ENCODE results near the gene MPPED2. TPM values are rescaled to one million over a fixed set of nuclear protein-coding genes. Genes with fewer than 3 reads are reported as not detected.

Gene MPPED2
- total RNA-seq, 4 donors from 2014 or later: 1.1 to 2.0 (median 1.9) TPM; not detected in 1

- no peak overlapping the region for H3K4me3 ChIP-seq
- 69% methylated on average over 4 of the region's 4 CpGs for WGBS
- no peaks in the 10 kb centered on the region for H3K4me1 ChIP-seq
- TF ChIP-seq POLR2A (IDR thresholded peaks at IDR 0.05) (no peak), EP300 (IDR thresholded peaks at IDR 0.05) (no peak), CTCF (IDR thresholded peaks at IDR 0.05) (no peak)
- no peaks in the 10 kb centered on the region for H3K36me3 ChIP-seq
- no peaks in the 10 kb centered on the region for H3K9me3 ChIP-seq
- no peak for DNase-seq (ENCODE audit: low spot score in 2 of 2)
- H3K27me3 ChIP-seq: no peaks in the 10 kb centered on the region
- no peak overlapping the region for H3K27ac ChIP-seq
These were observed 111.8 kb downstream of the MPPED2 start for GRCh38 chr11:30474151-30474954.

DNA sequence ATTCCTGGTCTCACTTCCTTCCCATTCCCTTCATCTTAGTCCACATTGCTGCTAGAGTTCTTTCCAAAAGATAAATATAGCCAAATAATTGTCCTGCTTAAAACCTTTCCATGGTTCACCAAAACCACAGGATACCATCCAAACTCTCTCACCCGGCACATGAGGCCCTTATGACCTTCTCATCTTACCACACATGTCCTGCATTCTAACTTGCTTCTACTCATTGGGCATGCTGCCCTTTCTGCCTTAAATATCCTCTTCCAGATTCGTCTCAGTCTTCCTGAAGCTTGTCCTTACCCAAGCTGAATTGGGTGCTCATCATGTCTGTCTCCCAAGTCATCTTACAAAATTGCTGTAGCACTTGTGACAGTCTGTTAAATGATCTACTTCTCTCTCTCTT is 114.9 kb downstream of the MPPED2 start:
- no peak for DNase-seq (ENCODE audit: low spot score in 2 of 2)
- no peak overlapping the region for H3K4me3 ChIP-seq
- H3K4me1 ChIP-seq: no peaks in the 10 kb centered on the region
- no peaks in the 10 kb centered on the region for H3K27me3 ChIP-seq
- no peak overlapping the region for H3K27ac ChIP-seq
- 79% methylated on average over 2 of the region's 2 CpGs for WGBS
- H3K9me3 ChIP-seq: no peaks in the 10 kb centered on the region
- no peaks in the 10 kb centered on the region for H3K36me3 ChIP-seq
- TF ChIP-seq CTCF (IDR thresholded peaks at IDR 0.05): no peak
- TF ChIP-seq EP300 (IDR thresholded peaks at IDR 0.05): no peak
- TF ChIP-seq POLR2A (IDR thresholded peaks at IDR 0.05): no peak
- no peak for TF ChIP-seq POLR2AphosphoS5 (IDR thresholded peaks at IDR 0.05)

- Histone ChIP-seq H3K9me3 (no peaks in the 10 kb centered on the region), H3K4me3 (no peak overlapping the region), H3K36me3 (no peaks in the 10 kb centered on the region), H3K27me3 (no peaks in the 10 kb centered on the region), H3K27ac (no peak overlapping the region), H3K4me1 (no peaks in the 10 kb centered on the region)
- 65% methylated on average over 2 of the region's 2 CpGs for WGBS
- DNase-seq (ENCODE audit: low spot score in 2 of 2): no peak
- TF ChIP-seq EP300 (IDR thresholded peaks at IDR 0.05) (no peak), POLR2AphosphoS5 (IDR thresholded peaks at IDR 0.05) (no peak), POLR2A (IDR thresholded peaks at IDR 0.05) (no peak), CTCF (IDR thresholded peaks at IDR 0.05) (no peak)
These were observed 117.3 kb downstream of the MPPED2 start for GRCh38 chr11:30468881-30469280.

DNA sequence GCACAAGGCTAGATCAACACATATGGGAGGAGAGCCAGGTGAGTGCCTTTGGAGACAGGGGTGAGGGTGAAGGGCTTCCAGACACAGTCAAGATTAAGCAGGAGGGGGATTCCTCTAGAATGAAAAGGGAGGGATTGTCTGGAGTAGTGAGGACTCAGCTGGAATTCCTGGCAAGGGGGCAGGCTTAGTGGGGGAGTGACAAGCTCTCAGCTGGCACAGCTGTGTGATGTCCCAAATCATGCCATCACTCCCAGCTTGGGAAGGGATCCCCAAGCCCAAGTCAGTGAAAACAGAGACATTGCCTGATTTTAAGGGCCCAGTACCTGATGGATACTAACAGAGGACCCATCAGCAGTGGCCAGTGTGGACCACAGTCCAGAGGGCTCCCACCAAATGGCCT is 119.0 kb downstream of the MPPED2 start:
- Histone ChIP-seq H3K4me1 (no peaks in the 10 kb centered on the region), H3K36me3 (no peaks in the 10 kb centered on the region), H3K27me3 (no peaks in the 10 kb centered on the region), H3K9me3 (no peaks in the 10 kb centered on the region), H3K27ac (no peak overlapping the region), H3K4me3 (no peak overlapping the region)
- TF ChIP-seq POLR2AphosphoS5 (IDR thresholded peaks at IDR 0.05) (no peak), CTCF (IDR thresholded peaks at IDR 0.05) (no peak), POLR2A (IDR thresholded peaks at IDR 0.05) (no peak), EP300 (IDR thresholded peaks at IDR 0.05) (no peak)
- no peak for DNase-seq (ENCODE audit: low spot score in 2 of 2)

GRCh38 chr11:30465623-30466022 is 120.5 kb downstream of the MPPED2 start:
- H3K4me3 ChIP-seq: no peak overlapping the region
- no peaks in the 10 kb centered on the region for H3K27me3 ChIP-seq
- 76% methylated on average over 1 of the region's 1 CpG for WGBS
- no peak for DNase-seq (ENCODE audit: low spot score in 2 of 2)
- no peaks in the 10 kb centered on the region for H3K9me3 ChIP-seq
- no peaks in the 10 kb centered on the region for H3K4me1 ChIP-seq
- H3K36me3 ChIP-seq: no peaks in the 10 kb centered on the region
- no peak for TF ChIP-seq EP300 (IDR thresholded peaks at IDR 0.05)
- no peak for TF ChIP-seq CTCF (IDR thresholded peaks at IDR 0.05)
- no peak for TF ChIP-seq POLR2A (IDR thresholded peaks at IDR 0.05)
- no peak for TF ChIP-seq POLR2AphosphoS5 (IDR thresholded peaks at IDR 0.05)
- H3K27ac ChIP-seq: no peak overlapping the region
